CD4-positive, alpha-beta T cell treated with Interleukin-6 at 100 ng/mL for 8 hours (primary cell): ENCODE measurements around the gene PFN2.
A peak's percentile ranks its signal among the peaks of the same experiment; 100 is the strongest.
"Not testable (repeated sequence)": the region's sequence is repeated elsewhere in the genome, so short reads cannot be mapped to it uniquely, and the experiment has no call there.

Source experiments
- DNase-seq: peaks from one replicate; pipeline ENCODE4 v3.0.0-alpha.2; 2020; ENCODE audit warnings: mixed read lengths, low spot score

PFN2 gene

GRCh38 chr3:149968216-149968615 is 2.5 kb downstream of the PFN2 start:
- DNase-seq, result no peak

GRCh38 chr3:149967086-149967685 is 3.5 kb downstream of the PFN2 start:
- DNase-seq, result peak; percentile 24

- no peak for DNase-seq
Observed at GRCh38 chr3:149965278-149965677, 5.4 kb downstream of the PFN2 start.

GRCh38 chr3:149964291-149964690 is 6.4 kb downstream of the PFN2 start:
- DNase-seq, result no peak

- no peak for DNase-seq
Observed at GRCh38 chr3:149963485-149963884, 7.2 kb downstream of the PFN2 start.

GRCh38 chr3:149959443-149959842 is 11.3 kb downstream of the PFN2 start:
- no peak for DNase-seq

- no peak for DNase-seq
Observed at GRCh38 chr3:149958171-149958796, 12.4 kb downstream of the PFN2 start.

- no peak for DNase-seq
Observed at GRCh38 chr3:149957361-149958125, 13.2 kb downstream of the PFN2 start.

GRCh38 chr3:149955449-149955848 is 15.2 kb downstream of the PFN2 start:
- no peak for DNase-seq

- DNase-seq, result no peak
Observed at GRCh38 chr3:149954812-149955211, 15.9 kb downstream of the PFN2 start.

- DNase-seq, result no peak
Observed at GRCh38 chr3:149949181-149949580, 21.5 kb downstream of the PFN2 start.

- DNase-seq, result no peak
Observed at GRCh38 chr3:149947231-149947630, 23.5 kb downstream of the PFN2 start.

- DNase-seq, result not testable (repeated sequence)
Observed at GRCh38 chr3:149943966-149944365, 26.7 kb downstream of the PFN2 start.

GRCh38 chr3:149942409-149942808 is 28.3 kb downstream of the PFN2 start:
- DNase-seq, result no peak

GRCh38 chr3:149941946-149942345 is 28.7 kb downstream of the PFN2 start:
- DNase-seq, result no peak

- DNase-seq, result no peak
Observed at GRCh38 chr3:149941186-149941585, 29.5 kb downstream of the PFN2 start.

GRCh38 chr3:149938392-149939055 is 32.2 kb downstream of the PFN2 start:
- not testable (repeated sequence) for DNase-seq

- DNase-seq, result peak; percentile 20
Observed at GRCh38 chr3:149936812-149937230, 33.9 kb downstream of the PFN2 start.

GRCh38 chr3:149934524-149934923 is 36.2 kb downstream of the PFN2 start:
- no peak for DNase-seq

- no peak for DNase-seq
Observed at GRCh38 chr3:149933858-149934257, 36.8 kb downstream of the PFN2 start.

GRCh38 chr3:149933008-149933407 is 37.7 kb downstream of the PFN2 start:
- no peak for DNase-seq

- DNase-seq, result no peak
Observed at GRCh38 chr3:149920119-149920518, 50.6 kb downstream of the PFN2 start.

GRCh38 chr3:149919509-149919908 is 51.2 kb downstream of the PFN2 start:
- no peak for DNase-seq
